HFF-Myc (cell line): ENCODE results near the gene BANK1.

Source experiments
- DNase-seq: peaks from one replicate; pipeline ENCODE4 v3.0.0-alpha.2; 2011; ENCODE audit warnings: low read depth; ENCODE audit errors: extremely low read depth
- H3K4me3 ChIP-seq: replicated peaks from 2 replicates; pipeline ENCODE4 v1.5.1; 2011; ENCODE audit warnings: low read depth, mild to moderate bottlenecking, control low read depth, low read length
- CTCF ChIP-seq: IDR thresholded peaks from 2 replicates; pipeline ENCODE4 v1.5.1; 2012; ENCODE audit warnings: mild to moderate bottlenecking, low read depth, low read length, control low read depth; ENCODE audit errors: missing control alignments

The BANK1 gene

GRCh38 chr4:101831816-101832215 is 41.3 kb downstream of the BANK1 start:
- TF ChIP-seq CTCF: no peak
- no peak for DNase-seq

GRCh38 chr4:101833480-101833879 is 43.0 kb downstream of the BANK1 start:
- no peak for DNase-seq
- H3K4me3 ChIP-seq: no peak overlapping the region
- no peak for TF ChIP-seq CTCF

More at GRCh38 chr4:101831816-101832215, 41.3 kb downstream of the BANK1 start:
- H3K4me3 ChIP-seq: no peak overlapping the region

- no peak overlapping the region for H3K4me3 ChIP-seq
- no peak for DNase-seq
- no peak for TF ChIP-seq CTCF
These were observed 44.8 kb downstream of the BANK1 start for GRCh38 chr4:101835121-101835904.

GRCh38 chr4:101843054-101843453 is 52.5 kb downstream of the BANK1 start:
- DNase-seq: no peak
- TF ChIP-seq CTCF: no peak
- no peak overlapping the region for H3K4me3 ChIP-seq

- DNase-seq: no peak
- TF ChIP-seq CTCF: no peak
These were observed 56.0 kb downstream of the BANK1 start for GRCh38 chr4:101846550-101846949.

GRCh38 chr4:101850698-101851097 is 60.2 kb downstream of the BANK1 start:
- DNase-seq: no peak
- H3K4me3 ChIP-seq: no peak overlapping the region
- TF ChIP-seq CTCF: no peak

More at GRCh38 chr4:101846550-101846949, 56.0 kb downstream of the BANK1 start:
- no peak overlapping the region for H3K4me3 ChIP-seq

GRCh38 chr4:101851672-101852071 is 61.1 kb downstream of the BANK1 start:
- no peak for TF ChIP-seq CTCF
- DNase-seq: no peak
- H3K4me3 ChIP-seq: no peak overlapping the region
